Neutrophil (primary cell): ENCODE measurements around the gene PXK.

ENCODE experiments used
- H3K27ac ChIP-seq: fragments of 200-600 bp; sonication (generic); 2 replicates; pipeline ENCODE4 v1.5.1; 2016; ENCODE audit warnings: mild to moderate bottlenecking, moderate library complexity
- H3K27me3 ChIP-seq: fragments of 200-600 bp; sonication (generic); 2 replicates; pipeline ENCODE4 v1.6.0; 2016; ENCODE audit warnings: mild to moderate bottlenecking
- H3K36me3 ChIP-seq: fragments of 200-600 bp; sonication (generic); 2 replicates; pipeline ENCODE4 v1.5.1; 2017
- H3K4me1 ChIP-seq, 2 experiments: fragments of 200-600 bp in 1 of 2; sonication (generic) in 1 of 2; 1 replicate in 1 of 2; 2 replicates in 1 of 2; pipeline versions ENCODE4 v1.5.1 to v1.6.1; 2013 to 2016; ENCODE audit warnings: low read depth in 1 of 2, low read length in 1 of 2, mild to moderate bottlenecking in 1 of 2, moderate library complexity in 1 of 2; ENCODE audit not compliant: control insufficient read depth in 1 of 2, insufficient read depth in 1 of 2
- H3K4me3 ChIP-seq, 2 experiments: fragments of 200-600 bp in 1 of 2; sonication (generic) in 1 of 2; 1 replicate in 1 of 2; 2 replicates in 1 of 2; pipeline ENCODE4 v1.5.1; 2013 to 2016; ENCODE audit warnings: low read depth in 1 of 2, low read length in 1 of 2, mild to moderate bottlenecking in 1 of 2, moderate library complexity in 1 of 2
- H3K9me3 ChIP-seq: fragments of 200-600 bp; sonication (generic); 2 replicates; pipeline ENCODE4 v1.5.1; 2016
- TF ChIP-seq, protein P1 (sequence below): fragments of 200-600 bp; sonication (generic); IDR thresholded peaks from 2 replicates; pipeline ENCODE4 v1.5.1; 2016; ENCODE audit warnings: antibody characterized with exemption

Gene PXK

DNA sequence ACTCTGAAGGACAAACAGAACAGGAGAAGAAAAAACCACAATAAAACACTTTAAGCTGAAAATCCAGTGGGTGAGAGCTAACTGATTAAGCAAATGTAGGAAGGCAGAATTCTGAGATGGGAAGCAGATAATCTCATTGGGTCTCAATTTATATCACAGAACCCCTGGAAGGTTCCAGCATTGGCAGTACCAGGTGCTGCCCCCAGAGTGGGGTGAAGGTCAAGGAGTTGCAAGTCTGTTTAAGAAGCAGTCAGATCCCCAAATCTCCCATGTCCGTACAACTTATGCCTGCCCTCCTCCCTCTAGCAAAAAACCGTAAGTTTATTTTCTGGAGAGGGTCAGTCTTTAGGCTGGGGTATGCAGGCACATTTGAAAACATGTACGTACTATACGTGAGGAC, 45.1 kb downstream of the PXK start:
- peak overlapping the region; percentile 4 for H3K27ac ChIP-seq

DNA sequence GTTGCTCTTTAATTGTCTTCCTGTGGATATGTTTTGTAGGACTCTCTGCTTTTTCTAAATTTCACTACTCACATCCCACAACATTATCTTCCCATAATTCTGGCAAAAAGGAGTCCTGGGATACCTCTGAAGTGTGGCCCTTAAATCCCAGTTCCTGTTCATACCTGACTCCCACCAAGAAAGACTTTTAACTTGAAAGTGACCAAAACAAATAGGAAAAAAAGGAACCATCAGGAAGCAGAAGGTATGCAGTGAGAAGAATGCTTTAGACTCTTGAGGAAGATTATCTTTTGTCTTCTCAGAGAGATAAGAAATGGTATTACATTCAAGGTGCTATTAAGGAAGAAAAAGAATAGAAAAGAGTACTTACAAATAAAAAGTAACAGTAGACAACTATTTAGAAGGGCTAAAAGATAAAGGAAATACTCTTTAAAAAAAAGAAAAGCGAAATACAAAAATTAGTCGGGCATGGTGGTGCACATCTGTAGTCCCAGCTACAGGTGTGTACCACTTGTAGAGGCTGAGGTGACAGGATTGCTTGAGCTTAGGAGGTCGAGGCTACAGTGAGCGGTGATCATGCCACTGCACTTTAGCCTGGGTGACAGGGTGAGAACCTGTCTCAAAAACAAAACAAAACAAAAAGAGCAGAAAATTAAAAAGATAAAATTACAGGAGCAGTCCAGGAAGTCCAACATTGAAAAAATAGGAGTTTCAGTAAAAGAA, 46.8 kb downstream of the PXK start:
- Histone ChIP-seq H3K4me3 (no peak overlapping the region), H3K36me3 (peaks cover 34% of the 10 kb centered on the region), H3K9me3 (no peaks in the 10 kb centered on the region), H3K4me1 (no peaks in the 10 kb centered on the region), H3K27me3 (no peaks in the 10 kb centered on the region), H3K27ac (peak overlapping the region; percentile 46)
- TF ChIP-seq, protein P1, sequence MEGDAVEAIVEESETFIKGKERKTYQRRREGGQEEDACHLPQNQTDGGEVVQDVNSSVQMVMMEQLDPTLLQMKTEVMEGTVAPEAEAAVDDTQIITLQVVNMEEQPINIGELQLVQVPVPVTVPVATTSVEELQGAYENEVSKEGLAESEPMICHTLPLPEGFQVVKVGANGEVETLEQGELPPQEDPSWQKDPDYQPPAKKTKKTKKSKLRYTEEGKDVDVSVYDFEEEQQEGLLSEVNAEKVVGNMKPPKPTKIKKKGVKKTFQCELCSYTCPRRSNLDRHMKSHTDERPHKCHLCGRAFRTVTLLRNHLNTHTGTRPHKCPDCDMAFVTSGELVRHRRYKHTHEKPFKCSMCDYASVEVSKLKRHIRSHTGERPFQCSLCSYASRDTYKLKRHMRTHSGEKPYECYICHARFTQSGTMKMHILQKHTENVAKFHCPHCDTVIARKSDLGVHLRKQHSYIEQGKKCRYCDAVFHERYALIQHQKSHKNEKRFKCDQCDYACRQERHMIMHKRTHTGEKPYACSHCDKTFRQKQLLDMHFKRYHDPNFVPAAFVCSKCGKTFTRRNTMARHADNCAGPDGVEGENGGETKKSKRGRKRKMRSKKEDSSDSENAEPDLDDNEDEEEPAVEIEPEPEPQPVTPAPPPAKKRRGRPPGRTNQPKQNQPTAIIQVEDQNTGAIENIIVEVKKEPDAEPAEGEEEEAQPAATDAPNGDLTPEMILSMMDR = no peak

More for the DNA sequence above, 45.1 kb downstream of the PXK start:
- Histone ChIP-seq H3K4me3 (no peak overlapping the region), H3K4me1 (no peaks in the 10 kb centered on the region), H3K27me3 (no peaks in the 10 kb centered on the region), H3K36me3 (peaks cover 19% of the 10 kb centered on the region), H3K9me3 (no peaks in the 10 kb centered on the region)
- TF ChIP-seq, protein P1 = no peak

DNA sequence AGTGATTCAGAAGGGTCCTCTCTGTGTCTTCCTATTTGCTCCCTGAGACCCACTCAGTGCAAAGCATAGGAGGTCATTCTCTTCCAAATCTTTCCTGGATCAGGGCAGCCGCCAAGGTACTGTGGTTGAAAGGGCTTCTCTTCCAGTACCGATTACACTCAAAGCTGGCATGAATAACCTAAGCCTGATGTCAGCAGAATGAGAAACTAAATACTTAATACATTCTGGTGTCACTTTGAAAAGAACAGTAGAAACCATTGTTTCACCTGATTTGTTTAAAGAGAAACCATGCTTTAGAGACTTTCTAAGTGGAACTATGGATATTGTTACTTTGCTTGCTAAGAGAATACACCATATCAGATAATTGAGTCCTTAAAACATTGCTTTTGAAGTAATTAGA, 50.8 kb downstream of the PXK start:
- Histone ChIP-seq H3K9me3 (no peaks in the 10 kb centered on the region), H3K4me3 (no peak overlapping the region), H3K36me3 (peaks cover 63% of the 10 kb centered on the region), H3K4me1 (peaks cover under 1 to 10% of the 10 kb centered on the region in 2 experiments), H3K27ac (no peak overlapping the region), H3K27me3 (no peaks in the 10 kb centered on the region)
- TF ChIP-seq, protein P1 = no peak

DNA sequence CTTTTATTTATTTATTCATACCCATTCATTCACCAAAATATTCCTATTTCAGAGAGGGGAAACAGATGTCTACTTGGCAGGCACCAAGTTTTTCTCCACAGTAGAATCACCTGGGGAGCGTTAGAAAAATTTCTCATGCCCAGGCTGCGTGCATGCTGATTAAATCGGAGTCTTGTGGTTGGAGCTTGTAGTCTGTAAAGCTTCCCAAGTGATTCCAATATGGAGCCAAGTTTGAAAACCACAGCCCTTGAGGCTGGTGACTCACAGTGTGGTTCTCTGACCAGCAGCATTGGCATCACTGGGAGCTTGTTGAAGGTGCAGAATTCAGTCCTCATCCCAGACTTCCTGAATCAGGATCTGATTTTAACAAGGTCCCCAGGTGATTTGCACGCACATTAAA, 51.2 kb downstream of the PXK start:
- Histone ChIP-seq H3K4me3 (no peak overlapping the region), H3K27me3 (no peaks in the 10 kb centered on the region), H3K36me3 (peaks cover 62% of the 10 kb centered on the region), H3K4me1 (peaks cover 5 to 14% of the 10 kb centered on the region in 2 experiments), H3K27ac (peak overlapping the region; percentile 0), H3K9me3 (no peaks in the 10 kb centered on the region)
- TF ChIP-seq, protein P1 = no peak

DNA sequence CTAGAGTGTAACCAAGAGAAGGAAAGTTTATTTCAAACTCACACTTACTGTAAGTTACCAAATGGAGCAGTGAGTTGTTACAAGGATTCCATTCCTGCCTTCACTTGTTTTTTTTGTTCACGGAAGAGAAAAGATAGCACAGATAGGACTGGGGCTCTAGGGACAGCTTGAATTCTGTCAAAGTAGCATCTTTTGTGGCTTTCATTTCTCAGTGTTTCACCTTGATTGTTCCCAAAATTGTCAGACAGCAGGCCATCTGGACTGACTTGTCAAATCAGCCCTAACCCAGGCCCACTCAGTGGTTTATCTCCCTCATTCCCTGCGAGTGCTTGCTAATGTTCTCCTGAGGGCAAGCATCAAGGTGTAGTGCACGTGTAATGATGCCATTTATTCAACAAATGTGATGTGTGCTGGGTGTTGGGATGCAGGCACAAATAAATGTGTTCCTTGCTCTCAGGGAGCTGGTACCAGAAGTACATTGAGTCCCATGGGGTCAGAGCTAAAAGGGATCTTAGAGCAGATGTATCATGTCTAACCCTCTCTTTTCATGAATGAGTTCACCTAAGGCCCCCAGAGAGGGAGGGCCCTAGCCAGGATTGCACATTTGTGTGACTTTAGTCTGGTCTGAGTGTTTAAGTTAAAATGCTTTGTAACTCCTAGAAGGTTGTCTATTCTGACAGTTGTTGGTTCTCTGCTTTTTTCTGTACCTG, 51.8 kb downstream of the PXK start:
- no peaks in the 10 kb centered on the region for H3K9me3 ChIP-seq
- peak overlapping the region; percentile 0 for H3K27ac ChIP-seq
- peaks cover 8 to 19% of the 10 kb centered on the region in 2 experiments for H3K4me1 ChIP-seq
- H3K4me3 ChIP-seq = no peak overlapping the region
- no peaks in the 10 kb centered on the region for H3K27me3 ChIP-seq
- peaks cover 59% of the 10 kb centered on the region for H3K36me3 ChIP-seq
- TF ChIP-seq, protein P1 = no peak
